Left lung (tissue), 10 donors: ENCODE data around the gene MYL4. TPM values are rescaled to one million over a fixed set of nuclear protein-coding genes. Genes with fewer than 3 reads are reported as not detected.
A peak's percentile ranks its signal among the peaks of the same experiment; 100 is the strongest.

Experiments used
- ATAC-seq: fragments of 200-7000 bp; cut with Tn5 transposase; one replicate; pipeline ENCODE4 v1.9.1; 2020; ENCODE audit warnings: moderate library complexity
- DNase-seq, 4 donors: peaks; one replicate each; pipeline ENCODE4 v3.0.0-alpha.2; 2013 to 2020
- H3K27ac ChIP-seq, 2 donors: fragments of 200-600 bp; sonication (generic) in 1 of 2; one replicate each; pipeline versions ENCODE4 v1.5.0 to v1.8.0; 2020 to 2021
- H3K27me3 ChIP-seq, 2 donors: fragments of 200-600 bp; sonication (generic) in 1 of 2; one replicate each; pipeline versions ENCODE4 v1.5.0 to v1.8.0; 2020 to 2021
- H3K36me3 ChIP-seq, 2 donors: fragments of 200-600 bp; sonication (generic) in 1 of 2; one replicate each; pipeline versions ENCODE4 v1.5.0 to v1.8.0; 2020 to 2021
- H3K4me1 ChIP-seq, 2 donors: fragments of 200-600 bp; one replicate each; pipeline ENCODE4 v1.8.0; 2021
- H3K4me3 ChIP-seq, 2 donors: fragments of 200-600 bp; sonication (generic) in 1 of 2; one replicate each; pipeline versions ENCODE4 v1.5.0 to v1.8.0; 2020 to 2021; ENCODE audit warnings: mild to moderate bottlenecking in 1 of 2
- H3K9me3 ChIP-seq, 2 donors: fragments of 200-600 bp; sonication (generic) in 1 of 2; one replicate each; pipeline versions ENCODE4 v1.5.0 to v1.8.0; 2020 to 2021
- CTCF ChIP-seq, 2 donors: fragments of 200-600 bp; sonication (generic) in 1 of 2; IDR thresholded peaks; one replicate each; pipeline versions ENCODE4 v1.5.0 to v1.8.0; 2021; ENCODE audit warnings: antibody characterized with exemption in 2 of 2
- intact Hi-C, 2 donors: fragments of 100-400 bp; cut with DNase I; formaldehyde crosslinking; loops; one replicate each; pipeline versions ENCODE4 v1.11.2 to v1.14.2; 2022
- polyA plus RNA-seq, 6 donors: library from polyadenylated mRNA; unstranded; fragments of 120-200 nt; gene quantifications; one replicate each; pipeline ENCODE4 v1.2.1, GENCODE V29; 2013; ENCODE audit not compliant: insufficient read length in 6 of 6
- total RNA-seq, 2 donors: library from RNA; stranded (reverse); fragmentation: NEBNext Ultra II Directional; extraction: Animal tissue kit (Norgen Biotek cat#: 25700); gene quantifications; one replicate each; pipeline ENCODE4 v1.2.1, GENCODE V29; 2021
- donor health status: DM: no; HTN: yes; CAD: no.
- donor health status: DM: no; HTN: no; CAD: no.

MYL4 gene
- total and polyA plus RNA-seq, 8 donors: 0.99 to 4.6 (median 2.7) TPM

- peak overlapping the region in 1 of 2 donors; percentile 69 for H3K27ac ChIP-seq
- intact Hi-C loops: no loop called here
Measured at GRCh38 chr17:47240806-47241205, 31.7 kb downstream of the MYL4 start.

GRCh38 chr17:47242648-47243047 lies 33.5 kb downstream of the MYL4 start:
- no peak for TF ChIP-seq CTCF (IDR thresholded peaks at IDR 0.05)
- ATAC-seq (no peak), DNase-seq (no peak)
- Histone ChIP-seq H3K27ac (no peak overlapping the region), H3K4me1 (peaks cover 14 to 20% of the 10 kb centered on the region in 2 donors), H3K27me3 (no peaks in the 10 kb centered on the region), H3K9me3 (peaks cover 0 to under 1% of the 10 kb centered on the region in 2 donors), H3K36me3 (no peaks in the 10 kb centered on the region), H3K4me3 (no peak overlapping the region)
- intact Hi-C loops: no loop called here

More at GRCh38 chr17:47240806-47241205, 31.7 kb downstream of the MYL4 start:
- Histone ChIP-seq H3K4me3 (no peak overlapping the region), H3K27me3 (no peaks in the 10 kb centered on the region), H3K36me3 (no peaks in the 10 kb centered on the region), H3K9me3 (peaks cover 0 to 5% of the 10 kb centered on the region in 2 donors), H3K4me1 (peaks cover 14 to 20% of the 10 kb centered on the region in 2 donors)
- DNase-seq (no peak), ATAC-seq (no peak)
- no peak for TF ChIP-seq CTCF (IDR thresholded peaks at IDR 0.05)

- Histone ChIP-seq H3K4me1 (peaks cover 14 to 20% of the 10 kb centered on the region in 2 donors), H3K27ac (no peak overlapping the region), H3K4me3 (no peak overlapping the region), H3K9me3 (no peaks in the 10 kb centered on the region), H3K36me3 (no peaks in the 10 kb centered on the region), H3K27me3 (no peaks in the 10 kb centered on the region)
- intact Hi-C loops: no loop called here
- ATAC-seq: no peak
- no peak for DNase-seq
- no peak for TF ChIP-seq CTCF (IDR thresholded peaks at IDR 0.05)
Measured at GRCh38 chr17:47243737-47244598, 34.8 kb downstream of the MYL4 start.

- ATAC-seq: no peak
- peaks cover 11 to 13% of the 10 kb centered on the region in 2 donors for H3K4me1 ChIP-seq
- no peak for TF ChIP-seq CTCF (IDR thresholded peaks at IDR 0.05)
- no peak overlapping the region for H3K4me3 ChIP-seq
- no peaks in the 10 kb centered on the region for H3K27me3 ChIP-seq
- H3K9me3 ChIP-seq: no peaks in the 10 kb centered on the region
- no peak overlapping the region for H3K27ac ChIP-seq
- intact Hi-C loops: no loop called here
- H3K36me3 ChIP-seq: no peaks in the 10 kb centered on the region
- DNase-seq: no peak
Measured at GRCh38 chr17:47244697-47245096, 35.5 kb downstream of the MYL4 start.

- ATAC-seq (no peak), DNase-seq (no peak)
- H3K9me3 ChIP-seq: no peaks in the 10 kb centered on the region
- intact Hi-C loops: no loop called here
- no peak for TF ChIP-seq CTCF (IDR thresholded peaks at IDR 0.05)
- H3K27me3 ChIP-seq: no peaks in the 10 kb centered on the region
- no peak overlapping the region for H3K27ac ChIP-seq
- peaks cover 0 to under 1% of the 10 kb centered on the region in 2 donors for H3K4me1 ChIP-seq
- H3K4me3 ChIP-seq: no peak overlapping the region
- no peaks in the 10 kb centered on the region for H3K36me3 ChIP-seq
Measured at GRCh38 chr17:47246120-47246519, 37.0 kb downstream of the MYL4 start.
